DMS153 treated with DMSO at 0.1 percent for 48 hours (cell line): Measurements from ENCODE around the gene APMAP.

Experiments
- DNase-seq: peaks from one replicate; lab custom pipeline; 2025; ENCODE audit not compliant: unreplicated experiment; lab: John Stamatoyannopoulos, UW

Gene APMAP

DNA sequence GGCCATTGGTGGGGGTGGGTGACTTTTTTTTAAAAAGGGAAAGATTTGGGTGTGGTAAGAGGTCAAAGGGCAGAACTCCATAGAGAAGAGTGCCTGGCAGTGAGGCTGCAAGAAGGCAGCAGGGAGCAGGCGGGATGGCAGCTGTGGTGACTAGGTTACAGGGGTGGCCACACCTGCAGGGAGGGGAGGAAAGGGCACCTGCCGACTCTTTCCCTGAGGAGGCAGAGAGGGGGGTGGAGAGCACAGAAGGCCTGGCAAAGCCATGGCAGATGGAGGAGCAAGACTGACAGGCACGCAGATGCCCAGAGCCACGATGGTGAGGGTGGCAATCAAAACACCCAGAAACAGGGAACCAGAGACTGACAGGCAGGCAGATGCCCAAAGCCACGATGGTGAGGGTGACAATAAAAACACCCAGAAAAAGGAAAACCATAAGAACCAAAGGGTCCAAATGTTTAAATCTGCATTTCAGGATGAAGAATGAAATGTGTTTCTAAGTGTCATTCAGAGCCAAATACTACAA, 24.2 kb downstream of the APMAP start:
- no peak for DNase-seq

DNA sequence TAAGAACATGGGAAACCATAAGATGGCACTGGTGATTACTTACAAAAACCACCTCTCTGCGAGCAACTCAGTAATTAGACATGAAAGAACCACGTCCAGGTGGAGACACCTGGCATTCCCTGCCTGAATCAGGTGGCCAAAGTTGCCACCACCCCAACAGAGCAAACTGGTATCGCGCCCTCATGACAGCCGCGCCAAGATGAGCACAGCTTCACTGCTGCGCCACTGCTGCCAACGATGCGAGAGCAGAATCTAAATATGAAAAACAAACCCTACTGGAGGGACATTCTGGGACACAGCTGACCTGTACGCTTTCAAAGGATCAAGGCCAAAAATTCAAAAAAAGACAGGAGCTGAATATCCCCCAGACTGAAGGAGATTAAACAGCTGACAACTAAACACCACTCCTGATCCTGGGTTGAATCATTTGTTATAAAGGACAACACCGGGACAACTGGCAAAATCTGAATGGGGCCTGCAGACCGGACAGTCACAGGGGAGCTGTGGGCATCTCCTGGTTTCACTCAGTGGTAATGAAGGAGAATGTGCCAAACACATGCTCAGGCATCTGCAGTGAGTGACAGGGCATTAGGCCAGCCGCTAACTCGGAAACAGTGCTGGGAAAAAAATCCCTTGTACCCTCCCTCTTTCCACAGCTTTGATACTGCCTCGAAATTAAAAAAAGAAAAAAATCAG, 26.1 kb downstream of the APMAP start:
- DNase-seq: no peak

DNA sequence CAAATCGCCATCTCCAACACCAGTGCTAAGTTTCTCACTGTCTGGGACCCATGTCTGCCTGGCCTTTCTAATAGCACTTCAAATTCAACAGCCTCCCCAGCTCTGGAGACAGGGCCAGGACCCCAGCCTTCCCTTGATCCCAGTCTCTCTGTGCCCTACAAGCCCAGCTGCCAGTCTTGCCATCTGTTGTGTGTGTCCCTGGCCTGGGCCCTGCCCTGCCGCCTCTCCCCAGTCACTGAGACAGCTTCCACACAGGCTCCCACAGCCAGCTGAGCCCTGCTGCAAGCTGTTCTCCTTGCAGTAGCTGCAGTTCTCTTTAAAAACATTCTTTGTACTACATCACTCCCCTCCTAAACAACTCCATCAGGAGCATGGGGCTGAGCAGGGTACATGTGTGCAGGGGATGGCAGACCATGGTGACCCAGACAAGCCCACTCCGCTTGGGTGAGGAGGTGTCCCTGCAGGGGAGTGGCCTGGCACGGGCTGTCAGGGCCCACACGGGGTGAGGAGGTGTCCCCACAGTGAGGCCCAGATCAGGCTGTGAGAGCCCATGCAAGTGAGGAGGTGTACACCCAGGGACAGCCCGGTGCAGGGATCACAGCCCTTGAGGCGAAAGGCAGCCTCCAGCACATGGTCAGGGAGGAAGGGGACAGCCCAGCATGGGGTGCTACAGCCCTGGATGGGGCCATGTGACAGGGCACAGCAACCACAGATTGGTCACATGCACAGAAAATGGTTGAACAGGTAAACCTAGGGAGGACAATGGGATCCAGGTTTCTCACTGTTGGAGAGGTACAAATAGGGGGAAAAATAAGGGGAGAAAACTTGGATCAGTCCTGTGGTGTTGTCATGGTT, 27.3 kb downstream of the APMAP start:
- DNase-seq: no peak

- DNase-seq: no peak
Observed at GRCh38 chr20:24964506-24964840, 28.1 kb downstream of the APMAP start.

- DNase-seq: no peak
Observed at GRCh38 chr20:24963672-24964505, 28.7 kb downstream of the APMAP start.

GRCh38 chr20:24962510-24962909, 30.0 kb downstream of the APMAP start:
- DNase-seq: no peak

- no peak for DNase-seq
Observed at GRCh38 chr20:24962182-24962492, 30.4 kb downstream of the APMAP start.

DNA sequence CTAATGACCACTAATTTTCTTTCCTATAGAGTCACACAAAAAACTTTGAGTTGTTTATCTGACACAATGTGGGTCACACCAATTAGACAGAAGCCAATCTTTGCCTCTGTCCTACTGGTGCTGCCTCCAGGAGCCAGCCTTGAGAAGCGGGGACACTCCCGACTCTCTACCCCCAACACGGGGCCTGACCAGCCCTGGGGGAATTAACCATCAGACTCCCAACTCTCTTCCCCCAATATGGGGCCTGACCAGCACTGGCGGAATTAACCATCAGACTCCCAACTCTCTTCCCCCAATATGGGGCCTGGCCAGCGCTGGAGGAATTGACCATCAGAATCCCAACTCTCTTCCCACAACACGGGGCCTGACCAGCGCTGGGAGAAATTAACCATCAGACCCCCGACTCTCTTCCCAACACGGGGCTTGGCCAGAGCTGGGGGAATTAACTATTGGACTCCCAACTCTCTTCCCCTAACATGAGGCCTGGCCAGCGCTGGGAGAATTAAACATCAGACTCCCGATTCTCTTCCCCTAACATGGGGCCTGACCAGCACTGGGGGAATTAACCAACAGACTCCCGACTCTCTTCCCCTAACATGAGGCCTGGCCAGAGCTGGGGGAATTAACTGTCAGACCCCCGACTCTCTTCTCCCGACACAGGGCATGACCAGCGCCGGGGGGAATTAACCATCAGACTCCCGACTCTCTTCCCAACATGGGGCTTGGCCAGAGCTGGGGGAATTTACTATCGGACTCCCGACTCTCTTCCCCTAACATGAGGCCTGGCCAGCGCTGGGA, 31.0 kb downstream of the APMAP start:
- no peak for DNase-seq

DNA sequence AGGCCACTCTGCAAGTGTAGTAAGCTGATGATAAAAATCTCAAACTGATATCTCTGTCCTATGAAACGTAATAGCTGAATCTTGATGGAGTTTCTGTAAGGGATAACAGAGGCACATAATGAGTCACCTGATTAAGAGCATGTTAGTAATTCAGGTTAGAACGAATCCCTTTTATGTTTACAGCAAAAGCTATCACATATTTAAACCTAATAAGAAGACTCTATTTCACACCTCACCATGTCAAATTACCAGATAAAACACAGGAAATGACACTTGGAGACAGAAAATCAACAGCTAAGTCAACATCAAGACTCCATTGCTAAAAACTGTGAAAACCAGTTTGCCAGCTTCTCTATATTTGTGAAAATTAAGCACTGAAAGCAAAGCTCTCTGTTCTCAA, 31.7 kb downstream of the APMAP start:
- no peak for DNase-seq

DNA sequence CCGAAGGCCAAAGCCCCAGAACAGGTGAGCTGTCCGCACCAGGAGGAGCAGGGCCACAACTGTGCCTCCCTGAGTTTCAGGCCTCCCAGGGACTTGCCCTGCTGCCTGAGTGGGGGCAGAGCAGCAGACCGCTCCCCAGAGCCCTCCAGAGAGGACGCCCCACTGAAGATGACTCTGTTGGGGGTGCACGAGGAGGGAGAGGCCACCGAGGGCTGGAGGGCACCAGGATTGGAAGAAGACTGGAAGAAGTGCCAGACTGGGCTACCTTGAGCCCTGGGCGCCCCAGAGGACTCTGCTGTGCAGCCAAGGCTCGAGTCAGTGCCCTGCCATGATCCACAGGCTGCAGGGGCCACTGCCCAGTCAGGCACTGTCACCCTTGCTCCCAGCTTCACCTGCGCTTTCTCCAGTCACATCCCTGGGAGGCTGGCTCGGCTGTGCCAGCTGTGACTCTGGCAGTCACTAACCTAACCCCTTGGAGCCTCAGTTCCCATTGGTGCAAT, 32.2 kb downstream of the APMAP start:
- no peak for DNase-seq

- no peak for DNase-seq
Observed at GRCh38 chr20:24959591-24960301, 32.8 kb downstream of the APMAP start.

GRCh38 chr20:24958506-24959385, 33.8 kb downstream of the APMAP start:
- DNase-seq: no peak

DNA sequence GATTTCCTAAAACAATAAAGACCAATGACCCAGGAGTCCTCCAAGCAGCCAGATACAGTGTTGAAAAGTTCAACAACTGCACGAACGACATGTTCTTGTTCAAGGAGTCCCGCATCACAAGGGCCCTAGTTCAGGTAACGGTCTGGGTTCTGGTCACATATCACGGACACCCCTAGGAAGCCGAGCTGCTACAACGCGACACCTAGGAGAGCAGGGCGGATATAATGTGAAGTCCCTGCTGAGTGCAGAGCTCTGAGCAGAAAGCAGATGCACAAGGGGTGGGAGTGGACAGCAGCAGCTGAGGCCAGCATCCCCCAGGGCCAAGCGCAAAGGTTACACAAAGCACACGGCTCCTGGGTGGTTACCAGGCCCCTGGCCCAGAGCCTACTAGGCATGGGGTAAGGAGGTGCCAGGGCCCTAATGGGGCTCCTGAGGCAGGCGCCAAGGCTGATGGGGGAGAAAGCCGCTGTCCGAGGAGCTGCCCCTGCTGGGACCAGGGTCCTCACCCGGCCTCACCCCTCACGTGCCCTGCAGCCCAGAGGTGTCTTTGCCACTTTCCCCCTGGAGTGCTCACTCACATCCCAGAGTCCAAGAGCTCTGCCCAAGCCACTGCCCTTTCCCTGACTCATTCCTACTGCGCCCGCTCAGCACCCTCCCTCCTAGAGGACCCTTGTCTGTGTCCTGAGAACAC, 35.1 kb downstream of the APMAP start:
- no peak for DNase-seq

GRCh38 chr20:24956001-24956841, 36.3 kb downstream of the APMAP start:
- DNase-seq: no peak

DNA sequence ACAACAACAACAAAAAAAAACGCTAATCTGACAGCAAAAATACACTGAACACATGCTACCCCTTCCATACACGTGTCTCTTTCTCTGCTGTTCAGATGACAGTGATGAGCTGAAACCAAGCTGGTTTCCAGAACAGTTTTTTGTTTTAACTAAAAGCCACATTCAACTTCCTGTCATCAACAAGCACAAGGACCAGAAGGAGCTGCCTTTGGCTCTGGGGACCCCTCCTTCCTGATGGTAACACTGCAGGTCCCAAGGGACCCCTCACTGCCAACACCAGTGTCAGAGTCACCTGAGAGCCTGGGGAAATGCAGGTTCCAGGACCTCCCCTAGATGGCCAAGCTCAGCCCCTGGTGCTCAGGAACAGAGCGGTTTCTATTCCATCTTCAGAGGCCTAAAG, 37.5 kb downstream of the APMAP start:
- no peak for DNase-seq

DNA sequence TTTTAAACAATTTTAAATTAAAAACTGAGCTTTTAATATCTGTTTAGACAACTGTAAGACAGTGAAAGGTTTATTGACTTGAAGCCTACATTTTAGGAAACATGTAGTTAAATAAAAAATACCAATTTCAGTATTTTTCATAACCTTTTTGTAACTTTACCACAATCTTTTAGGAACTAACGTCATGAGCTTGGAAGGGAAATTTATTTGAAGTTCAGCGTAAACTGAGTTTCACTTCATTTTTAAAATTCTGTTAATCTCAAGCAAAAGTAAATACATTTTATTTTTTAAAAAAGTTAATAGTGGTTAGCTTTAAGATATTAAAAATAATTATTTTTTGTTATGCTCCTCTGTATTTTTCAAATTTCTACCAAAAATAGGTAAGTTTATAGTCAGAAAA, 38.0 kb downstream of the APMAP start:
- no peak for DNase-seq

- DNase-seq: no peak
Observed at GRCh38 chr20:24954151-24954550, 38.4 kb downstream of the APMAP start.
